ENCODE measurements around the gene ZSWIM4.

Gene ZSWIM4

DNA sequence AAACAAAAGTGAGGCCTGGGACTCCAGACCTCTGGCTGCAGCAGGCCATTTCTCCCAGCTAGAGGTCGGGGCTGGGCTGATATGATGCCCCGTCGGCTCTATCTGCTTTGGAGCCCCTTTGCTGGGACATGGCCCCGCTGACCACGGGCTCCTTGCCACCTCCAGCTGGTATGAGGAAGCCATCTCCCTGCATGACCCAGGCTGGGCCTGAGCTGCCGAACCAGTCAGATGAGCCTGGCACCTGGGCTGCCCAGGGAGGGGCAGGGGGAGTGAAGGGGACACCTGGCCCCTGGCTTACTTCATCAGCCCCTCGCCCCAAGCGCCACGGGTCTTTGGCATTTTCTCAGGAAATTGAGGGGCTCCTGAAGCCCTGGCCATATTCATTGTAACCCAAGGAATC, 7.8 kb downstream of the ZSWIM4 start:
- TF ChIP-seq FOXP2 (optimal IDR thresholded peaks at IDR 0.05; ENCODE audit: borderline replicate concordance, extremely low read depth, extremely low read length, insufficient read depth) (no peak), POLR2AphosphoS5 (IDR thresholded peaks at IDR 0.05; ENCODE audit: low read depth, low read length) (no peak), SIN3A (IDR thresholded peaks at IDR 0.05; ENCODE audit: borderline replicate concordance, insufficient read depth, low read length) (no peak), TAF1 (IDR thresholded peaks at IDR 0.05; ENCODE audit: borderline replicate concordance, insufficient read depth, low read length) (no peak)
- TF ChIP-seq, protein P1, sequence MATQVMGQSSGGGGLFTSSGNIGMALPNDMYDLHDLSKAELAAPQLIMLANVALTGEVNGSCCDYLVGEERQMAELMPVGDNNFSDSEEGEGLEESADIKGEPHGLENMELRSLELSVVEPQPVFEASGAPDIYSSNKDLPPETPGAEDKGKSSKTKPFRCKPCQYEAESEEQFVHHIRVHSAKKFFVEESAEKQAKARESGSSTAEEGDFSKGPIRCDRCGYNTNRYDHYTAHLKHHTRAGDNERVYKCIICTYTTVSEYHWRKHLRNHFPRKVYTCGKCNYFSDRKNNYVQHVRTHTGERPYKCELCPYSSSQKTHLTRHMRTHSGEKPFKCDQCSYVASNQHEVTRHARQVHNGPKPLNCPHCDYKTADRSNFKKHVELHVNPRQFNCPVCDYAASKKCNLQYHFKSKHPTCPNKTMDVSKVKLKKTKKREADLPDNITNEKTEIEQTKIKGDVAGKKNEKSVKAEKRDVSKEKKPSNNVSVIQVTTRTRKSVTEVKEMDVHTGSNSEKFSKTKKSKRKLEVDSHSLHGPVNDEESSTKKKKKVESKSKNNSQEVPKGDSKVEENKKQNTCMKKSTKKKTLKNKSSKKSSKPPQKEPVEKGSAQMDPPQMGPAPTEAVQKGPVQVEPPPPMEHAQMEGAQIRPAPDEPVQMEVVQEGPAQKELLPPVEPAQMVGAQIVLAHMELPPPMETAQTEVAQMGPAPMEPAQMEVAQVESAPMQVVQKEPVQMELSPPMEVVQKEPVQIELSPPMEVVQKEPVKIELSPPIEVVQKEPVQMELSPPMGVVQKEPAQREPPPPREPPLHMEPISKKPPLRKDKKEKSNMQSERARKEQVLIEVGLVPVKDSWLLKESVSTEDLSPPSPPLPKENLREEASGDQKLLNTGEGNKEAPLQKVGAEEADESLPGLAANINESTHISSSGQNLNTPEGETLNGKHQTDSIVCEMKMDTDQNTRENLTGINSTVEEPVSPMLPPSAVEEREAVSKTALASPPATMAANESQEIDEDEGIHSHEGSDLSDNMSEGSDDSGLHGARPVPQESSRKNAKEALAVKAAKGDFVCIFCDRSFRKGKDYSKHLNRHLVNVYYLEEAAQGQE (IDR thresholded peaks at IDR 0.05; ENCODE audit: insufficient read depth in 1 of 2, low read depth in 2 of 2, low read length in 2 of 2), result no peak

DNA sequence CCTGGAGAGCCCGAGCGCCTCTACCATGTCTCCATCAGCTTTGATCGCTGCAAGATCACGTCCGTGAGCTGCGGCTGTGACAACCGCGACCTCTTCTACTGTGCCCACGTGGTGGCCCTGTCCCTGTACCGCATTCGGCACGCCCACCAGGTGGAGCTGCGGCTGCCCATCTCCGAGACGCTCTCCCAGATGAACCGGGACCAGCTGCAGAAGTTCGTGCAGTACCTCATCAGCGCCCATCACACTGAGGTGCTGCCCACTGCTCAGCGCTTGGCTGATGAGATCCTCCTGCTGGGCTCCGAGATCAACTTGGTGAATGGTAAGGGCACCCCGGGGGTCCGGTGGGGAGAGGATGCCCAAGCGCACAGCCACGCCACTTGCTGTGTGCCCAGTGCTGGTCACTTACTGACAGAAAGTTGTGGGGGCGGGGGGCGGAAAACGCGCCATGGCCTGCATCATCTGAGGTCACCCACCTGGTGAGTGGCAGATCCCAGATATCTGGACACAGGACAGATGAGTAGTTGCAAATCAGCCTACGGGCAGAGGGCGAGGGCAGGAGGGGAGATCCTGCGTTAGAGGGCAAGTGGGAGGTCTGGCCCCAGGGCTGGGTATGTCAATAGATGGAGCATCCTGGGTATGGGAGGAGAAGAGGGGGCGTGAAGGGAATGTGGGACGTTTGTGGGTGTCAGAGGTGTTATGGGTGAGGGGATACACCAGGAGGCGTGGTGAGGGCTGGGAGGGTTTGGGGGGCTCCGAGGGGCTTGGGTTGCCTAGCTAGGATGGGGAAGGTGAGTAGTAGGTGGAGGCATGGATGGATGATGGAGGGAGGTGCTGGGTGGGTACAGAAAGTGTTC, 9.8 kb downstream of the ZSWIM4 start:
- no peak for TF ChIP-seq SIN3A (IDR thresholded peaks at IDR 0.05; ENCODE audit: borderline replicate concordance, insufficient read depth, low read length)
- no peak for TF ChIP-seq TAF1 (IDR thresholded peaks at IDR 0.05; ENCODE audit: borderline replicate concordance, insufficient read depth, low read length)
- TF ChIP-seq FOXP2 (optimal IDR thresholded peaks at IDR 0.05; ENCODE audit: borderline replicate concordance, extremely low read depth, extremely low read length, insufficient read depth), result no peak
- TF ChIP-seq, protein P1 (IDR thresholded peaks at IDR 0.05; ENCODE audit: insufficient read depth in 1 of 2, low read depth in 2 of 2, low read length in 2 of 2), result no peak
- no peak for TF ChIP-seq POLR2AphosphoS5 (IDR thresholded peaks at IDR 0.05; ENCODE audit: low read depth, low read length)

DNA sequence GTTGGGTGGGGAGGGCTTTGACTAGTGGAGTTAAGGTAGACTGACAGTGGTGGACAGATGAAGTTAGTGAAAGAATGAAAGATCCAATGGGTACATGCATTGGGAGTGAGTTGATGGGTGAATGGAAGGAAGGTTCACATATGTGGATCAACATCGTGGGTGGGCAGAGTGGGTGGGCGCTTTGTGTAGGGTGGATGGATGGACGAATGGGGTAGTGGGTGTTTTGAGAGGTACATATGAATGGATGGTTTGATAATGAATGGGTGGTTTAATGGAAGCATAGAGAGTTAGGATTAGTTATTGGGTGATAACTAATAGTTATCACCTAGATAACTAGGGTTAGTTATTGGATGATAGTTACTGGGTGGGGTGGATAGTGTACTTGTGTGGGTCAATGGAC, 11.5 kb downstream of the ZSWIM4 start:
- no peak for TF ChIP-seq FOXP2 (optimal IDR thresholded peaks at IDR 0.05; ENCODE audit: borderline replicate concordance, extremely low read depth, extremely low read length, insufficient read depth)
- TF ChIP-seq, protein P1 (IDR thresholded peaks at IDR 0.05; ENCODE audit: insufficient read depth in 1 of 2, low read depth in 2 of 2, low read length in 2 of 2), result no peak
- TF ChIP-seq TAF1 (IDR thresholded peaks at IDR 0.05; ENCODE audit: borderline replicate concordance, insufficient read depth, low read length), result no peak
- no peak for TF ChIP-seq POLR2AphosphoS5 (IDR thresholded peaks at IDR 0.05; ENCODE audit: low read depth, low read length)
- no peak for TF ChIP-seq SIN3A (IDR thresholded peaks at IDR 0.05; ENCODE audit: borderline replicate concordance, insufficient read depth, low read length)

DNA sequence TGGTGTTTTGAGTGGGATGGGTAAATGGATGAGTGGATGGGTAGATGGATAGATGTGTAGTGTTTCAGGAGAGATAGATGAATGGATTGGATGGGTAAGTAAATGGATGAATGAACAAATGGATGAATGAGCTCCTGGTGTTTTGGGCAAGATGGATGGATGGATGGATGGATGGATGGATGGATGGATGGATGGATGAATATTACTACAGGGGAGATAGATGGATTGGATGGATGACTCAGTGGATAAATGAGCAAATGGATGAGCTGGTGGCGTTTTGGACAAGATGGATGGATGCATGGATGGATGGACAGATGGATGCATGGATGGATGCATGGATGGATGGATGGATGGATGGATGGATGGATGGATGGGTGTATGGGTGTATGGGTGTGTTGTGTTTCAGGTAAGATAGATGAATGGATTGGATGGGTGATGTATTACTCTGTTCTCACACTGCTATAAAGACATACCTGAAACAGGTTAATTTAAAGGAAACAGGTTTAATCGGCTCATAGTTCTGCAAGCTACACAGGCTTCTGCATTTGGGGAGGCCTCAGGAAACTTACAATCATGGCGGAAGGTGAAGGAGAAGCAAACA, 12.3 kb downstream of the ZSWIM4 start:
- TF ChIP-seq, protein P1 (IDR thresholded peaks at IDR 0.05; ENCODE audit: insufficient read depth in 1 of 2, low read depth in 2 of 2, low read length in 2 of 2), result no peak
- TF ChIP-seq TAF1 (IDR thresholded peaks at IDR 0.05; ENCODE audit: borderline replicate concordance, insufficient read depth, low read length) (no peak), POLR2AphosphoS5 (IDR thresholded peaks at IDR 0.05; ENCODE audit: low read depth, low read length) (no peak), FOXP2 (optimal IDR thresholded peaks at IDR 0.05; ENCODE audit: borderline replicate concordance, extremely low read depth, extremely low read length, insufficient read depth) (no peak), SIN3A (IDR thresholded peaks at IDR 0.05; ENCODE audit: borderline replicate concordance, insufficient read depth, low read length) (no peak)
